ENCODE measurements around the gene DNAJA1. TPM values are rescaled to one million over a fixed set of nuclear protein-coding genes. Genes with fewer than 3 reads are reported as not detected.

Gene DNAJA1
- total RNA-seq, 6 donors from 2014 or later = 35.6 to 141 (median 94.0) TPM

Other genes with a start within 250 kb of the DNAJA1 start
- not detected for gene TMEM215, start 241.7 kb upstream of the DNAJA1 start, total RNA-seq
- gene APTX, start 23.6 kb upstream of the DNAJA1 start, total RNA-seq = 10 to 100 TPM; 20.9 to 60.8 (median 29.3) TPM
- gene SMU1, start 51.4 kb downstream of the DNAJA1 start, total RNA-seq = 10 to 100 TPM in 4 of 6 donors, 1 to 10 TPM in 2; 7.9 to 19.8 (median 17.2) TPM
- gene B4GALT1, start 142.1 kb downstream of the DNAJA1 start, total RNA-seq = 10 to 100 TPM; 26.2 to 83.3 (median 70.8) TPM
- not detected for gene SPINK4, start 214.9 kb downstream of the DNAJA1 start, total RNA-seq
- gene BAG1, start 239.4 kb downstream of the DNAJA1 start, total RNA-seq = 100 to 1,000 TPM in 4 of 6 donors, 10 to 100 TPM in 2; 55.5 to 157 (median 129) TPM
- gene CHMP5, start 239.8 kb downstream of the DNAJA1 start, total RNA-seq = 10 to 100 TPM; 33.5 to 95.5 (median 60.1) TPM

Measured in upper lobe of left lung (tissue), 6 donors.